Ovary (tissue), 9 donors: ENCODE data around the gene CCDC13. TPM values are rescaled to one million over a fixed set of nuclear protein-coding genes. Genes with fewer than 3 reads are reported as not detected.

Experiments used
- DNase-seq, 5 donors: peaks; one replicate each; pipeline ENCODE4 v3.0.0-alpha.2; 2019 to 2020
- H3K27ac ChIP-seq, 2 donors: fragments of 200-600 bp; one replicate each; pipeline versions ENCODE4 v1.5.1 to v1.8.0; 2019 to 2022
- H3K27me3 ChIP-seq: fragments of 200-600 bp; one replicate; pipeline ENCODE4 v1.8.0; 2022
- H3K36me3 ChIP-seq: fragments of 200-600 bp; sonication (generic); one replicate; pipeline ENCODE4 v1.5.1; 2019
- H3K4me1 ChIP-seq: one replicate; pipeline ENCODE4 v1.8.1; 2013; ENCODE audit warnings: mild to moderate bottlenecking, moderate library complexity; ENCODE audit not compliant: insufficient read depth
- H3K4me3 ChIP-seq: fragments of 200-600 bp; sonication (generic); one replicate; pipeline ENCODE4 v1.5.1; 2017
- H3K9me3 ChIP-seq, 2 donors: fragments of 200-600 bp in 1 of 2; sonication (generic) in 1 of 2; one replicate each; pipeline versions ENCODE4 v1.5.1 to v1.8.1; 2013 to 2019; ENCODE audit warnings: mild to moderate bottlenecking in 1 of 2, moderate library complexity in 1 of 2
- CTCF ChIP-seq, 3 donors: fragments of 450-650 bp in 2 of 3; fragments of 200-600 bp in 1 of 3; IDR thresholded peaks; one replicate each; pipeline versions ENCODE4 v1.5.1 to v1.8.0; 2016 to 2022; ENCODE audit warnings: antibody characterized with exemption in 3 of 3, mild to moderate bottlenecking in 1 of 3
- EP300 ChIP-seq: sonication (generic); formaldehyde crosslinking; IDR thresholded peaks from one replicate; pipeline ENCODE4 v1.6.1; 2017; ENCODE audit warnings: antibody characterized with exemption
- POLR2A ChIP-seq: fragments of 450-650 bp; IDR thresholded peaks from one replicate; pipeline ENCODE4 v1.6.1; 2017; ENCODE audit warnings: antibody characterized with exemption, mild to moderate bottlenecking, moderate library complexity
- WGBS, 3 donors: extraction: QIAGEN DNeasy Blood & Tissue Kit in 1 of 3; methylation state at CpG; one replicate each; pipeline versions ENCODE4 v1.1.5 to v1.1.7; 2013 to 2017; 5-methylcytosine and 5-hydroxymethylcytosine counted together
- intact Hi-C, 4 donors: fragments of 100-400 bp; cut with DNase I; formaldehyde crosslinking; loops; one replicate each; pipeline versions ENCODE4 v1.11.0 to v1.15.1; 2022 to 2023
- polyA plus RNA-seq, 2 donors: library from polyadenylated mRNA; stranded (reverse); fragments of 200-250 nt in 1 of 2; fragments of 350-450 nt in 1 of 2; fragmentation: Illumina TruSeq in 1 of 2; extraction: RNeasy Lipid Tissue Mini Kit (QIAGEN cat#74804) in 1 of 2; gene quantifications; one replicate each; pipeline ENCODE4 v1.2.3, GENCODE V29; 2013 to 2014
- total RNA-seq, 7 donors: library from RNA; depleted of rRNA in 2 of 7; stranded (reverse); fragments of >200 nt in 2 of 7; fragmentation: NEBNext Ultra II Directional in 3 of 7; extraction: Animal tissue kit (Norgen Biotek cat#: 25700) in 3 of 7; gene quantifications; one replicate each; pipeline versions ENCODE4 v1.1.0 to v1.2.4, GENCODE V29; 2016 to 2023
- donor health status: DM: no; HTN: no; CAD: no; lungs with moderate emphysema.
- donor health status: DM: no; HTN: no; CAD: no.
- donor health status: Bipolar disorder and iron deficiency.
- donor health status: DM: yes; HTN: yes; CAD: no.
- donor health status: DM: no; HTN: no; CAD: no.
- donor health status: DM: yes; HTN: yes; CAD: no.

CCDC13 gene
- total and polyA plus RNA-seq, 9 donors: 0.24 to 5.7 (median 0.75) TPM

- intact Hi-C loops: no loop called here
- no peak overlapping the region for H3K4me3 ChIP-seq
- H3K27me3 ChIP-seq: no peaks in the 10 kb centered on the region
- H3K36me3 ChIP-seq: no peaks in the 10 kb centered on the region
- TF ChIP-seq CTCF (IDR thresholded peaks at IDR 0.05) (no peak), POLR2A (no peak), EP300 (no peak)
- no peak overlapping the region for H3K27ac ChIP-seq
- H3K9me3 ChIP-seq: no peaks in the 10 kb centered on the region
- WGBS, 3 donors: 92 to 96% (median 95%) methylated on average over 6 of the region's 6 CpGs
- DNase-seq: no peak
- no peaks in the 10 kb centered on the region for H3K4me1 ChIP-seq
These were observed 16.3 kb downstream of the CCDC13 start for GRCh38 chr3:42756681-42757213.

- no peaks in the 10 kb centered on the region for H3K36me3 ChIP-seq
- DNase-seq: no peak
- no peaks in the 10 kb centered on the region for H3K9me3 ChIP-seq
- no peaks in the 10 kb centered on the region for H3K4me1 ChIP-seq
- H3K4me3 ChIP-seq: no peak overlapping the region
- H3K27me3 ChIP-seq: no peaks in the 10 kb centered on the region
- H3K27ac ChIP-seq: no peak overlapping the region
- WGBS, 3 donors: 77 to 84% (median 81%) methylated on average over 5 of the region's 5 CpGs
- TF ChIP-seq CTCF (IDR thresholded peaks at IDR 0.05) (no peak), EP300 (no peak), POLR2A (no peak)
- intact Hi-C loops: no loop called here
These were observed 17.1 kb downstream of the CCDC13 start for GRCh38 chr3:42755681-42756578.

GRCh38 chr3:42753757-42754156 lies 19.3 kb downstream of the CCDC13 start:
- DNase-seq: no peak
- no peak overlapping the region for H3K27ac ChIP-seq

GRCh38 chr3:42752961-42753360 lies 20.1 kb downstream of the CCDC13 start:
- Histone ChIP-seq H3K27me3 (no peaks in the 10 kb centered on the region), H3K9me3 (no peaks in the 10 kb centered on the region), H3K4me3 (no peak overlapping the region), H3K36me3 (no peaks in the 10 kb centered on the region), H3K4me1 (no peaks in the 10 kb centered on the region), H3K27ac (no peak overlapping the region)
- TF ChIP-seq POLR2A (no peak), CTCF (IDR thresholded peaks at IDR 0.05) (no peak), EP300 (no peak)
- WGBS, 3 donors: 87 to 93% (median 89%) methylated on average over 4 of the region's 4 CpGs
- no peak for DNase-seq
- intact Hi-C loops: no loop called here

More at GRCh38 chr3:42753757-42754156, 19.3 kb downstream of the CCDC13 start:
- 90 to 94% (median 91%) methylated on average over 3 of the region's 3 CpGs for WGBS, 3 donors
- no peaks in the 10 kb centered on the region for H3K36me3 ChIP-seq
- intact Hi-C loops: no loop called here
- H3K9me3 ChIP-seq: no peaks in the 10 kb centered on the region
- no peak for TF ChIP-seq EP300
- no peak for TF ChIP-seq CTCF (IDR thresholded peaks at IDR 0.05)
- no peak for TF ChIP-seq POLR2A
- H3K4me1 ChIP-seq: no peaks in the 10 kb centered on the region
- no peak overlapping the region for H3K4me3 ChIP-seq
- H3K27me3 ChIP-seq: no peaks in the 10 kb centered on the region
